GM12874 (cell line): Measurements from ENCODE around the gene ARHGAP24.

Source experiments
- TF ChIP-seq, protein P1 (sequence below): IDR thresholded peaks from 2 replicates; pipeline ENCODE4 v1.5.1; 2011; ENCODE audit warnings: low read depth, mild to moderate bottlenecking, control low read depth, low read length, moderate library complexity; ENCODE audit not compliant: insufficient read depth

ARHGAP24 gene

DNA sequence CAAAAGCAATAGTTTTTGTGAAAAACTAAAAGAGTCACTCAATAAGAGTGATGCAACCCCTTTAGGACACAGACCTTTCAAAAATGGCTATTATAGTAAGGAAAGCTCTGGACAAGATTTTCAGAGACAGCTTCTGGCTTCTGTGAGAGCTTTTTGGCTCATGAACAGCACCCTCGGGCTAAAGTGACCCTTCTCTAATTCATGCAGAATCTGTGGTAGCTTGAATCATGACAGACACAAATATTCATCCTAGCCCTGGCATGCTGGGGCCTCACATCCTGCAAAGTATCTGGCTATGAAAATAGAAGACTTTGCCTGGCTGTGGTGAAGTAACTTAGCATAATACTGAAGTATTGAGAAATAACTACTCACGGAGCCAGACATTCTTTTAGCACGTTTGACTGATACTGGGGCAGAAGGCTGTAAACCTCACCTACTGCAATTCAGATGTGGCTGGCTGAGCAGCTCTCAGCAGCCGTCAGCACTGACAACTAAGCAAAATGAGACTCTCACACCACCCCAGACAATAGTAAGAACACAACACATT lies 557.6 kb downstream of the ARHGAP24 start:
- TF ChIP-seq, protein P1, sequence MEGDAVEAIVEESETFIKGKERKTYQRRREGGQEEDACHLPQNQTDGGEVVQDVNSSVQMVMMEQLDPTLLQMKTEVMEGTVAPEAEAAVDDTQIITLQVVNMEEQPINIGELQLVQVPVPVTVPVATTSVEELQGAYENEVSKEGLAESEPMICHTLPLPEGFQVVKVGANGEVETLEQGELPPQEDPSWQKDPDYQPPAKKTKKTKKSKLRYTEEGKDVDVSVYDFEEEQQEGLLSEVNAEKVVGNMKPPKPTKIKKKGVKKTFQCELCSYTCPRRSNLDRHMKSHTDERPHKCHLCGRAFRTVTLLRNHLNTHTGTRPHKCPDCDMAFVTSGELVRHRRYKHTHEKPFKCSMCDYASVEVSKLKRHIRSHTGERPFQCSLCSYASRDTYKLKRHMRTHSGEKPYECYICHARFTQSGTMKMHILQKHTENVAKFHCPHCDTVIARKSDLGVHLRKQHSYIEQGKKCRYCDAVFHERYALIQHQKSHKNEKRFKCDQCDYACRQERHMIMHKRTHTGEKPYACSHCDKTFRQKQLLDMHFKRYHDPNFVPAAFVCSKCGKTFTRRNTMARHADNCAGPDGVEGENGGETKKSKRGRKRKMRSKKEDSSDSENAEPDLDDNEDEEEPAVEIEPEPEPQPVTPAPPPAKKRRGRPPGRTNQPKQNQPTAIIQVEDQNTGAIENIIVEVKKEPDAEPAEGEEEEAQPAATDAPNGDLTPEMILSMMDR: no peak

DNA sequence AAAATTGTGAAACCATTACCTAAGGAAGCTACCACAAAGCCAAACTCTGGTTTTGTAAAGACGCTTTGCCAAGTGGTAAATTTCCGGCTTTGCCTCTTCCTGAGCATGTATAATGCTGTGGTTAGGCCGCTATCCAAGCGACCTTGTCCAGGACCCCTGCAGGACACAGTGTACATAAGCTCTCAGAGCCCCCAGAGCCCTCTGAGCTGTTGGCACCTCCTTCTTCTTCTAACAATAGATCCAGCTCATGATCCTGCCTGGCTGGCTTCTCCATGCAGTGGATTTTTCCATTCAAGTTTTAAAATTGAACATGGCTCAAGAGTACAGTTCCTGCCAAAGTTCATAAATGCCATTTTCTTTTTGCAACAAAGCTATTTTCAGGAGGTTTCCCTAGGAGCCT lies 558.2 kb downstream of the ARHGAP24 start:
- TF ChIP-seq, protein P1: no peak

DNA sequence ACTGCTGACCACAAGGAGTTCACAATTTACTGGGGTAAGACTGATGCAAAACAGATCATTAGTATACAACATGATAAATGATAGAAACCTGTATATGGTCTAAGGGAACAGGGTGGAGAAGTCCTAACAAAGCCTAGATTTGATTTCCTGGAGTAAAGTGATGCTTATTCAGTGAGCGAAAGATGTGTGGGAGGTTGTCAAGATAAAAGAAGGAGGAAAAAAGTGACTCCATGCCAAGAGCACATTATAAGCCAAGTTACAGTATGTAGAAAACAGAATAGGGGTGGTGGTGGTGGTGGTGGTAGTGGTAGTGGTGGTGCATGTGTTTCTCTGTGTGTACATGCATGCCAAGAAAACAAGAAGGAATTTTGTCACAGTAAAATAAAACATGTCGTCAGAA lies 559.7 kb downstream of the ARHGAP24 start:
- TF ChIP-seq, protein P1: no peak

DNA sequence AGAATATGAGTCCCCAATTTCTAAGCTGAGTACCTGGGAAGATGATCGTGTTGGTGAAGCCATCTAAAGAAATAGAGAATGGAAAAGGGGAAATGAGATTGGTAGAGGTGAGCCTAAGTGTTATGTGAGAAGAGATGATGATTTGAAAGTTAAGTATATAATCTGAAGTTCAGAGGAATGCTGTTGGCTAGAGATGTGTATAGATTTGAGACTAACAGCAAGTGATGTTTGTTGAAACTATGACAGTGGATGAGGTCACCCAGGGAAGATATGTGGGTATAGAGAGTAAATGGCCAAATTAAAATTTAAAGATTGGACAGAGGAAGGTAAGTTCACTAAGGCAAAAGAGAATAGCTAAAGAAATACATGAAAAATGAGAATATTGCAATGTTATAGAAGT lies 560.7 kb downstream of the ARHGAP24 start:
- TF ChIP-seq, protein P1: no peak

DNA sequence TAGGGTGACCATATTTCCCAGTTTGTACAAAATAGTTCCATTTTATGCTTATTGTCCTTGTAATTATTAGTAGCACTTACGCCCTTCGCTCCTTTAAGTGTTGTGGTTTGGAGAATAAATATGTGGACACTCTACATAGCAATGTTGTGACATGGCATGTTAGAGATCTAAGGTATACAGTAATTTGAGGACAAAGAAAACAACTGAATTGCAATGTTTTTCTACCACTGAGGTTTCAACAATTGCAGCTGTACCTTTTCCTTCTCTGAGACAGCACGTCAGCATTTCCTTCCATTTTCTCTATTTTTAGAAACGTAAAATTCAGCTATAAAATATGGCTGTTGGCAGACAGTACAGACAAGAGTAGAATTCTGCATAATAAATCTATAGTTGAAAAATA lies 561.8 kb downstream of the ARHGAP24 start:
- TF ChIP-seq, protein P1: no peak

DNA sequence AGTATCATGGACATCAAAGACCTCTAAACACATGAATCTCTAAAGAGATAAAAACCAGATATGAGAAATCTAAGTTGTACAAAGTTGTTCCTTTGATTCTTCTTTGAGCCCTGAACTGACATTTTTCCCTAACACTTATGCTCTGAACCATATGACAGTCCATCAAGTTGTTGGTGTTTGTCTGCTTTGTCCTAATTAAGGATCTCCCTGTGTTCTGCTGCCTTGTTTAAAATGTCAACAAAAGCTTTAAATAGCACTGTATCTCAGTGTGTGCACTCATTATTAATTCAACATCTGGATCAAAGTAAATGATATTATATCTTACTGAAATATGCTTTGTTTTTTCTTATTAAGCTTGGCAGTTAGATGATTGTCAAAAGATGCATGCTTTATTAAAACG lies 563.1 kb downstream of the ARHGAP24 start:
- TF ChIP-seq, protein P1: no peak

DNA sequence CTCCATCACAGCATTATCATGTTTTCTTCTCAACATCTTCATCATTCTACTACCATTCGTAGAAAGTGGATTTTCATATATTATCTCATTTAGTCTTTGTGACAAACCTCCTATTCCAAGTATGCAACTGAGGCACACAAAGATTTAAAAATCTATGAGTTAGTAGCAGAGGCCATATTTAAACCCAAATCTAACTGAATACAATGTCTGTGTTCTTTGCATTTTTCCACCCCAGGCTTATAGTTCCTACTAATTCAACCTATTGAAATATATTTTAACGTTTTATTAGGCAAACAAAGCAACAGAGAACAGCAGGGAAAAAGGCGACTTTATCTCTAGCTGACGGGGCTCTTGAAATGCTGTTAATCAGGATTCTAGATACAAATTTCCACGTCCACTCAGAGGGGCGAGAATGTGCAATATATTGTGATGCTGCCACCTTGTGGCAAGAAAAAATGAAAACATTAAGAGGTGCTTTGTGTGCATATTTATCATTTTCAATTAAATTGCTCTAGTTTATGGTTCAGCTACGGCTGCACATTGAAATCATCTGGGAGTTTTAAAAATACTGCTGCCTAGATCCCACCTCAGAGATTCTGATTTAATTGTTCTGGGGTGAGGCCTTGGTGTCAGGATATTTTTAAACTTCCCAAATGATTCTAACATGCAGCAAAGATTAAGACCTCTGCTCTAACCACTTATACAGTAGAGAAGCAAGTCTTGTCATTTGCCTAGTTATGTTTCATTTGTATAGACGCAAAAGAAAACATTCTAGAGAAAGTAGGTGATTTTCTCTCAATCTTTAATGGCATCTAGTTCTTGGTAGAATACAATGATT lies 569.0 kb downstream of the ARHGAP24 start:
- TF ChIP-seq, protein P1: 0 out of 2 replicates have a peak, but pooled peaks have one; percentile 36
